Transverse colon (tissue), 4 donors: Measurements from ENCODE around the gene SGSH.

Source experiments
- EP300 ChIP-seq: sonication (generic); formaldehyde crosslinking; IDR thresholded peaks from one replicate; pipeline ENCODE4 v1.6.1; 2017; ENCODE audit warnings: antibody characterized with exemption, low read depth
- POLR2A ChIP-seq: fragments of 450-650 bp; IDR thresholded peaks from one replicate; pipeline ENCODE4 v1.6.1; 2016; ENCODE audit warnings: antibody characterized with exemption, mild to moderate bottlenecking, moderate library complexity
- POLR2AphosphoS5 ChIP-seq, 3 donors: sonication (generic); formaldehyde crosslinking; IDR thresholded peaks; one replicate each; pipeline ENCODE4 v1.6.1; 2016; ENCODE audit warnings: antibody characterized with exemption in 3 of 3
- TF ChIP-seq, protein P1 (sequence below), 5 experiments: fragments of 200-600 bp in 3 of 5; fragments of 450-650 bp in 2 of 5; sonication (generic) in 3 of 5; IDR thresholded peaks; 1 replicate in 2 of 5; 2 replicates in 3 of 5; pipeline ENCODE4 v1.5.1; 2016 to 2017; ENCODE audit warnings: antibody characterized with exemption in 5 of 5, inconsistent platforms in 3 of 5, mild to moderate bottlenecking in 2 of 5, moderate library complexity in 1 of 5

DNA sequence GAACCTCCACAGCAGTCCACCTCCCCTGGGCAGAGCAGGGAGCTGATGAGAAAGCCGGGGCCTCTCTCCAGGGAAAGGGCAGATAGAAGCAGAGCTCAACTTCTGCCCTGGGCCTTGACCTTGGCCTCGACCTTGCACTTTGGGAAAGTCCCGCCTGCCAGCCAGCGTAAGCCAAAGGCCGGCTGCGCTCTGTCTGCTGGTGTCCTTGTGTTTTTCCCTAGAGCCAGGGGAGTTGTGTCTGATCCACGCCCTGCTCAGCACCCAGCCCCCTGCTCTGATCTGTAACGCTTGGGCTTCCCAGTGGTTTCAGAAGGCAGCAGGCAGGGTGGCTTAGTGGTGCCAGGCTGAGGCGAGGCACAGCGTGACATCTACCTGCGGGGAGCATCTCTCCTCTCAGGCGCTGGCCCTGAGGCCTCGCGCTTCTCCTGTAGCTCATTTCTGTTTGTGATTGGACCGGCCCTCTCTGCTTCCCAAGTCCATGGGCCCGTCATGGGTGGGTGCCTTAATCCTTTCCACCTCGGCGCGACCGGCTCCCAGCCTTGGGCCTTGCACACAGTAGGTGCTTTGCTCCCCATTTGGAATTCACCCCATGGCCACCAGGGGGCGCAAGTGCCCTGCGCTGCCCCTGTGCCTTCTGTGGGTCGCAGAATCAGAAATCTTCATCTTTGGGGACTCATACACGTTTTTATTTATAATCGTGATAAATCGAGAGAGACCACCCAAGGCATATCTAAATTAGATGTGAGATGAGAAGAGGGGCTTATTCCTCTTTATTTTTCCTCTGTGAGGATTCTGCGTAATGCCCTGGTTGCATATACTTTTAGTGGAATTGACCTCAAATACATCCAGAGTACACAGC, 24.2 kb downstream of the SGSH start:
- no peak for TF ChIP-seq EP300
- TF ChIP-seq, protein P1, sequence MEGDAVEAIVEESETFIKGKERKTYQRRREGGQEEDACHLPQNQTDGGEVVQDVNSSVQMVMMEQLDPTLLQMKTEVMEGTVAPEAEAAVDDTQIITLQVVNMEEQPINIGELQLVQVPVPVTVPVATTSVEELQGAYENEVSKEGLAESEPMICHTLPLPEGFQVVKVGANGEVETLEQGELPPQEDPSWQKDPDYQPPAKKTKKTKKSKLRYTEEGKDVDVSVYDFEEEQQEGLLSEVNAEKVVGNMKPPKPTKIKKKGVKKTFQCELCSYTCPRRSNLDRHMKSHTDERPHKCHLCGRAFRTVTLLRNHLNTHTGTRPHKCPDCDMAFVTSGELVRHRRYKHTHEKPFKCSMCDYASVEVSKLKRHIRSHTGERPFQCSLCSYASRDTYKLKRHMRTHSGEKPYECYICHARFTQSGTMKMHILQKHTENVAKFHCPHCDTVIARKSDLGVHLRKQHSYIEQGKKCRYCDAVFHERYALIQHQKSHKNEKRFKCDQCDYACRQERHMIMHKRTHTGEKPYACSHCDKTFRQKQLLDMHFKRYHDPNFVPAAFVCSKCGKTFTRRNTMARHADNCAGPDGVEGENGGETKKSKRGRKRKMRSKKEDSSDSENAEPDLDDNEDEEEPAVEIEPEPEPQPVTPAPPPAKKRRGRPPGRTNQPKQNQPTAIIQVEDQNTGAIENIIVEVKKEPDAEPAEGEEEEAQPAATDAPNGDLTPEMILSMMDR (IDR thresholded peaks at IDR 0.05), result peak; percentile 79 to 85 (median 82)
- TF ChIP-seq POLR2AphosphoS5 (IDR thresholded peaks at IDR 0.05), result no peak
- TF ChIP-seq POLR2A, result no peak
